Measurements from ENCODE around the gene TMEFF1.

The TMEFF1 gene

DNA sequence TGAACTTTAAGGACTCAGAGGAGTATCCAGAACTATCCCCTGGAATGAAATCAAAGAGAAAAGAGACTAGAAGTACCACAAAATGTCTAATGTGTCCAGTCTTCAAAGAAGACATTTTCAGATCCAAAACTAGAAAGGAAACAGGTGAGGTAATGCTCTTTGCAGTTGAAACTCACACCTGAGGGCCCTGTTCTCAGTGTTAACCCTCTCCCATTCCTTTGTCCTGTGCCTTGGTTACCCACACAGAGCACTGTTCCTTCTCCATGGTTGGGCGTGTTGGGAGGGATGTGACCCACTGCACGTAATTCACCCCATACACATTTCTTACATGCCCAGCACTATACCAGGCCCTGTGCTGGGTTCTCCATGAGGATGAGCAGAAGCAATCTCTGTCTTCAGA is 24.7 kb upstream of the TMEFF1 start:
- no peak for DNase-seq

DNA sequence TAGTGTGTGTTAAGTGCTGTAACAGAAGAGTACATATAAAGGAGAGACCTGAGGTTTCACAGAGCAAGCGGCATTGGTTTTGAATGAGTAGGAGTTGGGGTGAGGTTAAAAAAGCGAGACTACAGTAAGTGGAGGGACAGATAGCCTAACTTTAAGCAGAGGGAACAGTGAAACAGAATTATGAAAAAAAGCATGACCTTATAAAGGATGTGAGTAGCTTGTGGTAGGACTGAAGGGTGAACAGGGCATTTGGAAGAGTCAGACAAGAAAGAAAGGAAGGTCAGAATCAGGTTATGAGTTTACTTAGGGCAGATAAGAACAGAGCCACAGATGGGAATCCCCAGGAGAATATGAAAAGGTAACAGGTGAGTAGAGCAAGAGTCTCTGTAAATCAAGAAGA is 23.5 kb upstream of the TMEFF1 start:
- DNase-seq: no peak

DNA sequence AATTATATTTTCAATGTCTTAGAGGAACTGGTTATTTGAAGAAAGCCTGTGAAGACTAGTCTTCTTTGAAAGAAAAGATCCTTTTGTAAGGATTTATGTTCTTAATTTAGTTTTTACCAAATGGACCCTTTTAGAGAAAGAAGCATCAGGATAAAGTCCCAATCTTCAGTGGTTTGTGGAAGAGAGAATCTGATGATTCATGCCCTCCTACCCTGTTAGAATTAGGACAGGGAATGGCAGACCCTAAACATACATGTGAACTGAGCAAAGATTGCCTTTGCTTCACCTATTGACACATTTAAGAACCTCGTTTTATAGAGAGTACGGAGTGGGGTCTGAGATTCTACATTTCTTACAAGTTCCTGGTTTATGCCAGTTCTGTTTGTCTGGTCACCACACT is 20.1 kb upstream of the TMEFF1 start:
- DNase-seq: no peak

DNA sequence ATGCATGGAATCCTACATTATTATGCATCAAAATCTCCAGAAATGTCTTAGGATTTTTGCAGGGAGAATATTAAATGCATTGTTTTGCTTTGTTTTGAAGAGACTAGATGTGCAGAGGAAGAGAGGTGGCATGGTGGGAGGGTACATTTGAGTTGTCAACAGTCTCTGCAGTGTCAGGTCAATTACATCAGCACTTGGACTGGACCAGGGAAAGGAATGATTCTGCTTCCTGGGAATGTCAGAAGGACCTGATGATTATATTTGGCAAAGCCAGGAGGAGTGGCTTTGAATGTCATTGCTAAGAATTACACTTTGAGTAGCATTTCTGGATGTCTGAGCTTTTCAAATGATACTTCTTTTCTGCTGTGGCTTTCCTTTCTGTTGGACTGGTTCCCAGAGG is 17.5 kb upstream of the TMEFF1 start:
- no peak for DNase-seq

DNA sequence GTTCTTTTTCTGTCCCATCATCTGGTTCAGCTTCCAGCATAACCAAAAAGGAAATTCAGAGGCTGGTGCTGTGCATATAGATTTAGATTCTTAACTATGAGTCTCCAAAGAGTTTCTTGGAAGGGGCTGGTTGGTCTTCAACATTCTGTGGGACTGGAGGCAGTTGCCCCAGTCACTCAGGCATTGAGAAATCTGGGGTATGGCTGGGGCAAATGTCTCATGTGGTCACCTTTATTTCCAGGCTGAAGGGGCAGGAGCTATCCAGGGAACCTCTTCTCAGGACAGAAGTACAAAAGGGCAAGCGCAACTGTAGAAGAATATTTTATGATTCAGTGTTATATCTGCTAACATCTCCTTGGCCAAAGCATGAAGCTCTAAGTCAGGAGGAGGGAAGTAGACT is 15.4 kb upstream of the TMEFF1 start:
- DNase-seq: no peak

DNA sequence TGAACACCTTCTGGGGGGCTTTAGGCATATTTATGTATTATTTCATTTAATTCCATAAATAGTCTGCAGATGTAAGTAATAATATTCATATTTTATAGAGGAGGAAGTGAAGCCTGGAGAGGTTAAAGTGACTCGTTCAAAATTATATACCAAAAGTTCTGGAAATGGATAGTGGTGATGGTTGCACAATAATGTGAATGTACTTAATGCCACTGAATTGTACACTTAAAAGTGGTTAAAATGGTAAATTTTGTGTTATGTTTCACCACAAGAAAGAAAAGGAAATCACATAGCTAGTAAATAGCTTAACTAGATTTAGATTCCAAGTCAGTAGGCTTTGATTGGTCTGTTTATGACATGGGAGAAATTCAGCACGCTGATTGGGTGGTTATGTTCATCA is 13.0 kb upstream of the TMEFF1 start:
- DNase-seq: no peak

DNA sequence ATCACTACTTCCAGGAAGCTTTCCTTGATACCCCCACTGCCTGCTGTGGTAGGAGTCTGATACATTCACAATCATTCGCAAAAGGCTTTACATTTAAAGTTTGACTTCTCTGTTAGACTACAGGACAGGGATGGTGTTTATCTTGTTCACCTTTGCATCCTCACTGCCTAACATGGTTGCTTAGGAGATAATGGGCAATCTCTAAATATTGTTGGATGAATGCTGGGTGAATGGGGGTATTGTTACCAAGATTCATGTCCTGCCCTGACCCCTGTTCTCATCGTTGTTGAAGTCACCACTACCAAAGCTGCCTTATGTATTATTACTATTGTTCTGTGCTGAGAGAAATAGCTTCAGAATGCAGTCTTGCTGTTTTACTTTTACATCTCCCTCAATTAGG is 7.7 kb upstream of the TMEFF1 start:
- DNase-seq: no peak

DNA sequence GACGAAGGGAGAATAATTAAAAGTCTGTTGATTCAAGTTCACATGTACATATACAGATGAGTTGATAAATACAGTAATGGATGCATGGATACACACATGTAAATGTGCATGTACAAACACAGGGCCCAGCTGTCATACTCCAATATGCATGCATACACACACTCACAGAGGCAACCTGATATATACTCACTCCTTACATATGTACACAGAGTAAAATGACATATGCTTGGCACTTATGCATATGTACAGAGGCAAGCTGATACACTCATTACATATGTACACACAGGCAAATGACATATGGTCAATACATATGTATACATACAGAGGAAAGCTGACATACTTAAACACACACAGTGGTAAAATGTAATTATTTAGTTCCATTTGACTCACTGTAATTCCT is 7.2 kb upstream of the TMEFF1 start:
- DNase-seq: no peak

DNA sequence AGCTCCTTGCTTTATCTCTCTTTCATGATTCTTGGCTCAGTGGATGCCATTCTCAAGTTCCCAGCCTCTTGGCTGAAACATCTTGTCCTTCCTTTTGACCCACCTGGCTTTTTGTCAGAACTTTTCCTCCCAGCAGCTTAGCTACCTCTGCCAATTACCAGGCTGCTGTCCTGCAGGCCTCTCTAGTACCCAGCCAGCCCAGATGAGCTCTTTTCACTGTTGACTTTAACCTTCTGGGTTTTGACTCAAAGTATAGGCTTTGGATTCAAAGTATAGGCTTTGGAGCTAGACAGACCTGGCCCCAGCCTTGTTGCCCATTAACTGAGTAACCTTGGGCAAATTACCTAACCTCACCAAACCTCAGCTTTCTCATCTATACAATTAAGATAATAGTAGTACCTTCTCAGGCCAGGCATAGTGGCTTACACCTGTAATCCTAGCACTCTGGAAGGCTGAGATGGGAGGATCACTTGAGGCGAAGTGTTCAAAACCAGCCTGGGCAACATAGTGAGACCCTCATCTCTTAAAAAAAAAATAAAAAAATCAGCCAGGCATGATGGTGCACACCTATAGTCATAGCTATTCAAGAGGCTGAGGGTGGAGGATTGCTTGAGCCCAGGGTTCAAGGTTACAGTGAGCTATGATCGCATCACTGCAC is 6.6 kb upstream of the TMEFF1 start:
- DNase-seq: no peak

DNA sequence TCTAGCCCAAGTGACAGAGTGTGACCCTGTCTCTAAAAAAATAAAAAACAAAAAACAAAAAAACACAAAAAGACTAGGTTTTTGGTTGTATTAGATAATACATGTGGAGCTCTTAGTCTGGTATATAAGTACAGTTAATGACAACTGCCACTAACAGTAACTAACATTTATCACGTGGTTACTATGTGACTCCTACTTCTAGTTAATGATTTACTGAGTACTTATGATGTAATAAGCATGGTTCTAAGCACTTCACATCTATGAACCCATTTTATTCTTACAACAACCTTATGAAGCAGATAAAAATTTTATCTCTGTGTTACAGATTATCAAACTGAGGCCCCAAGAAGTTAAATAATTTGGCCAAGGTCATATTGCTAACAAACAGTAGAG is 6.1 kb upstream of the TMEFF1 start:
- no peak for DNase-seq

DNA sequence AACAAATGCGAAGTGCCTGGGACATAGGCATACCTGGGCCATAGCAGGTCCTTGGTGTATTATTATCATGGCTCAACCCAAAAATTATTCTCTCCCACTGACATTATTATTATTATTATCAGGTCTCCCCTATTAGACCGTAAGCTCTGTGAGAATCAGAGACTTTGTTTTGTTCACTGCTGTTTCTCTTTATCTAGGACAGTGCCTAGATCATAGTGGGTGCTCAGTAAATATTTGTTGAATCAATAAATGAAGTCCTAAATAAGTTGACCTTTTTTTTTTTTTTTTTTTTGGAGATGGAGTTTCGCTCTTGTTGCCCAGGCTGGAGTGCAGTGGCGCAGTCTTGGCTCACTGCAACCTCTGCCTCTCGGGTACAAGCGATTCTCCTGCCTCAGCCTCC is 4.9 kb upstream of the TMEFF1 start:
- no peak for DNase-seq

DNA sequence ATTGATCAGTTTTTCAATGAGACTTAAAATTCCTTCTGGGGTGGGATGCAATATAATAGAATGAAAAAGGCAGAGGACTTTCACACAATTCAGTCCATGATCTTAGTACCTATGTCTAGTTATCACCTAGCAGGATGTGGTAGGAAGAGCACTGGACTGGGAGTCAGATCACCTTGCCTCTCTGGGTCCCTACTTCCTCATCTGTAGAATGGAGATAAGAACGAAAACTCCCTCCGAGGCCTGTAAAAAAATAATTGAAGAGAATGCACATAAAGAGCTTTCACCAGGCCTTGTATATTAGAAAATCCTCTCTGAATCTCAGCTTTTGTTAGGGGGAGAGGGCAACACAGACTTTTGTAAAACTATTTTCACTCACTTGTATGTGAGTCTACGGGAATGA is 681 bp upstream of the TMEFF1 start:
- no peak for DNase-seq

DNA sequence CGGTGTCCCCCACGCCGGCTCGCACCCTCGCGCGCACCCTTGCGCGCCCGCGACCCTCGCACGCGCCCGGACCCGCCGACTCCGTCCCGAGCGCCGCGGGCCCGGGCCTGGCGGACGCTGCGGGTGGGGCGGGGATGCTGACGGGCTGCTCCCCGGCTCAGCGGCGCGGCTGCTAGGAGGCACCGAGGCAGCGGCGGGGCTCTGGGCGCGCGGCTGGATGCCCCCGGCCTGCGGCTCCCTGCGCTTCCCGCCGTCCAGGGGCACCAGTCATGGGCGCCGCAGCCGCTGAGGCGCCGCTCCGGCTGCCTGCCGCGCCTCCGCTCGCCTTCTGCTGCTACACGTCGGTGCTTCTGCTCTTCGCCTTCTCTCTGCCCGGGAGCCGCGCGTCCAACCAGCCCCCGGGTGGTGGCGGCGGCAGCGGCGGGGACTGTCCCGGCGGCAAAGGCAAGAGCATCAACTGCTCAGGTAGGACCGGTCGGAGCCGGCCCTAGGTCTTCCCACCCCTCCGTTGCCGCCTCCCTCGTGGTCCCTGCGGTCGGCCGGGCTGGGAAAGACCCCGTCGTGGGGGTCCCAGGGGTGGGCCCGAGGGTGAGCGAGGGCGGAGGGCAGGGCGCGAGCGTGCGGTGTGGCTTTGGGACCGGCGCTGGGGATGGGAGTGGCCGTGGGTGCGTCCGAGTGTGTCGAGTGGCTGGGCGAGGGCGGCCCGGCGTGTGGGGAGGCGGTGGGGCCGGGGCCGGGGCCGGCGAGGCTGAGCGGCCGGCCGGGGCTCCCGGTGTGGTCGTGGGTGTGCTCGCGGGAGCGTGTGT is 530 bp downstream of the TMEFF1 start:
- DNase-seq: peak; percentile 58 to 65

DNA sequence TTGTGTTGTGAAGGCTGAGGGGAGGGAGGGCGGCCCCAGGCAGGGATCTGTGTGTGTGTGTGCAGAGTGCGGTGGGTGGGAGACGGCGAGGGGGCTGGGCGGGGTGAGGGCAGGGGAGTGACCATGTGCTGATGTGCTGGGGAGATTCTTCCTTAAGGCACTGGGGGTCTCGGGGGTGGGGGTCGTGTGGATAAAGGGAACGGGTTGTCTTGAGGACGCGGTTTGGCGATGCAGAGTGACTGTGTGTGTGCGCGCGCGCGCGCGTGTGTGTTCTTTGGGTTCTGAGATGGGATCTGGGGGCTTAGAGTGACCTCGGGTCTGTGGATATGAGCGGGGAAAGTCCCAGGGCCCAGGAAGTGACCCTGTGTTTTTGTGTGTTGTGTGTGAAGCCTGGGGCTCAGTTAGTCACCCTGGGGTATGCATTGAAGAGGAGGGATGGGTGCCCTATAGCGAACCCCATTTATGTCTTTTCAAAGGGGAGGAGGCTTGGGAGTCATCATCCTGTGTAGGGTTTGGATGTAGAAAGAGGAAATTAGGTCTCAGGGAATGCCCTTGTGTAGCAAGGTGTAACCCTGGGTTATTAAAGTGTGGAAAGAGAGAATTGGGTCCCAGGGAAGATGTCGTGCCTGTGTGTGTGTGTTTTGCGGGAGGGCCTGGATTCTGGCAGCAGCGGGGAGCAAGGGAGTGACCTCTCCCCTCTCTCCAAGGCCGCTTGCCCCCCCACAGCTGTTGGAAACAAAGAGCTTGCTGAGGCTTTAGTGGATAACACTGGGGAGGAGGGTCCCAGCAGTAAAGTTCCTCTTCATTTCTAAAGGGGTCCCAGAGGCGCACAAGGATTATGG is 1.4 kb downstream of the TMEFF1 start:
- peak in 1 of 2 experiments; percentile 22 for DNase-seq

DNA sequence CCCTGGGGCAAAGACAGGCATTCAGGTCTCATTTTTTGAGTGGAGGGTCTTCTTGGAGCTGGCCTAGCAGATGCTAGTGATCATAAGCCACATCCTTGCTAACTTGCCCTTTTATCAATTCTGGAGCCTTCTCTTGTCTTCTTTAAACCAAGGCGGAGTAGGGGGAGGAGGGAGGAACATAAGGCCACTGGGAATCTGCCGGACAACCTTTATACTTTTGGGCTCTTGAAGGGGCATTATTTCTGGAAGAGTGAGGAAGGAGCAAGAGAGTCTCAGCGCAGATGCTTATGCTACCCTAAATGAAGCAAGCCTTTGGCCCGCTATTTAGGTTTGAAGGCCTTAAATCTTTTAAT is 2.0 kb downstream of the TMEFF1 start:
- no peak for DNase-seq

DNA sequence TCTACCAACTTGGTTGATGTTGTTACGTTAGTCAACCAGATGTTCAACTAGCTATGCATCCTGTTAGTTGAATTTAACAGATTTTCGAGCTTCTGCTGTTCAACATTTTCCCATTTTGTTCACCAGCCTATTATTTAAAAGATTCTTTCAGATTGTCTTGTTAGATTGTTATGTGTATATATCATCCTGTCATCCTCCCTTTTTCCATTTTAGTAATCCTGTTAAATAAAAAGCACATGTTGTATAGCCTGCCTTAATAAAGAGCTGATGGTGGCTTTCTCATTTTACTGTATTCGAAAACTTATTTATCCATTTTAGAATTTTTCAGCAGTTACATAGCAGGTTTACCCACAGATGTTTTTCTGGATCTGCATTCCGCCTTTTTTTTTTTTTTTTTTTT is 4.3 kb downstream of the TMEFF1 start:
- no peak for DNase-seq

DNA sequence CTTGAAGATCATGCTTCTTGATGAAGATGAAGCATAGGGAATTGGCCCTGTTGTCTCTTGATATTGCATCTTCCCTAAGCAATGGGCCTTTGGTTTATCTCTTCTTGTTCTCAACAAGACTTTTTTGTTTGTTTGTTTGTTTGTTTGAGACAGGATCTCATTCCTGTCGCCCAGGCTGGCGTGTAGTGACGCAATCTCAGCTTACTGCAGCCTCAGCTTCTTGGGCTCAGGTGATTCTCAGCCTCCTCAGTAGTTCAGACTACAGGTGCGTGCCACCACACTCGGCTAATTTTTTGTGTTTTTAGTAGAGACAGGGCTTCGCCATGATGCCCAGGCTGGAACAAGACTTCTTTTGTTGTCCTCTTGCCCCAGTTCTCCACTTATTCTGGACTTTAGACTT is 5.2 kb downstream of the TMEFF1 start:
- DNase-seq: no peak

DNA sequence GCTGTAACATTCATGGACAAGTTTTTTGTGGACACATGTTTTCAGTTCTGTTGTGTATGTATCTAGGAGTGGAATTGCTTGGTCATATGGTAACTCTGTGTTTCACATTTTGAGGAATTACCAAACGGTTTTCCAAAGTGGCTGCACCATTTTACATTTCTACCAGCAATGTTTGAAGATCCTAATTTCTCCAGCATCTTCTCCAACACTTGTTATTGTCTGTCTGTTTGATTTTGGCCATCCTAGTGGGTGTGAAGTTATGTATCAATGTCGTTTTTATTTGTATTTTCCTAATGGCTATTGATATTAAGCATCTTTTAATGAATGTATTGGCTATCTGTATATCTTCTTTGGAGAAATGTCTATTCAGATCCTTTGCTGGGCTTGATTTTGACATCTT is 6.9 kb downstream of the TMEFF1 start:
- no peak for DNase-seq

DNA sequence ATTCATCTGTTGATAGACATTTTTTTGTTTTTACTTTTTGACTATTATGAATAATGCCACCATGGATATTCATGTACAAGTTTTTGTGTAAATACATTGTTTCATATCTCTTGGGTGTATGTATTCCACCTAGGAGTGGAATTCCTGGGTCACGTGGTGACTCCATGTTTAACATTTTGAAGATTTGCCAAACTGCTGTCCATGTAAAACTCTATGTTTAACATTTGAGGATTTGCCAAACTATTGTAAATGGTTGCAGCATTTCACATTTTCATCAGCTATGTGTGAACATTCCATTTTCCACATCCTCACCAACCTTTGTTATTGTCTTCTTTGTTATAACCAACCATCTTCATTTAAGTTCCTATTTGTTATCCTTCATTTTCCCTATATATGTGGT is 12.2 kb downstream of the TMEFF1 start:
- no peak for DNase-seq

DNA sequence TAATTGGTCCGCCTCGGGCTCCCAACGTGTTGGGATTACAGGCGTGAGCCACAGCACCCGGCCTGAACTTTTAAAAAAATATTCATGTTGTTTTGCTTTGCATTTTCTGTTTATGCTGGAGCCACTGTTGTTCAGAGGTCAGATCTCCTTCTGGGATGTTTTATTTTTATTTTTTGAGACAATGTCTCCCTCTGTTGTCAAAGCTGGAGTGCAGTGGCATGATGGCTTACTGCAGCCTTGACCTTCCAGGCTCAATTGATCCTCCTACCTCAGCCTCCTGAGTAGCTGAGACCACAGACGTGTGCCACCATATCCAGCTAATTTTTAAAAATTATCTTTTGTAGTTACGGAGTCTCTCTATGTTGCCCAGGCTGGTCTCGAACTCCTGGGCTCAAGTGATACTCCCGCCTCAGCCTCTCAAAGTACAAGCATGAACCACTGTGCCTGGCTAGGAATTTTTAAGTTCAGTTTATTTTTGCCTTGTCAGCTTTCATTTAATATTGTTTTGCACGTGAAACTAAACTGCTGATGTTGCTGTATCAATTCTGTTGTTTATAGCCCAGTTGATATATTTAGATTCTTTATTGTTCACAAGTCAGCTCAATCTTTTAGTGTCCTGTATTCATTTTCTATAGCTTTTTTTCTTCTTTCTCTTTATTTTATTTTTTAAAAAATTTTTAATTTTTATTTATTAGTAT is 13.7 kb downstream of the TMEFF1 start:
- no peak for DNase-seq

DNA sequence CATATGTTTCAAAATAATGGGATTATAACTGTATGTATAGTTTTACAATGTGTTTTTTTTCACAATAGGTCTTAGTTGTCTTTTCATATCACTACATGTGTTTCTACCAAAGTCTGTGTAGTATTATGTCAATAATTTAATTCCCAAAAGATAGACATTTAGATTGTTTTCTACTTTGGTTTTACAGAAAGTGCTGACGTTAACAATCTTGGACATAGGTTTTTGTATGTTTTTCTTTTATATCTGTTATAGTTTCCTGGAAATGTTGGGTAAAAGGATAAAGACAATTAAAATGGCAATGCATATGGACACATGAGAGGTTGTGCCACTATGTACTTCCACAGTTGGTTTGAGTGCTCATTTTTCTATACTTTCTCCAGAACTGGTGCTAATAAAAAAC is 15.2 kb downstream of the TMEFF1 start:
- no peak for DNase-seq

DNA sequence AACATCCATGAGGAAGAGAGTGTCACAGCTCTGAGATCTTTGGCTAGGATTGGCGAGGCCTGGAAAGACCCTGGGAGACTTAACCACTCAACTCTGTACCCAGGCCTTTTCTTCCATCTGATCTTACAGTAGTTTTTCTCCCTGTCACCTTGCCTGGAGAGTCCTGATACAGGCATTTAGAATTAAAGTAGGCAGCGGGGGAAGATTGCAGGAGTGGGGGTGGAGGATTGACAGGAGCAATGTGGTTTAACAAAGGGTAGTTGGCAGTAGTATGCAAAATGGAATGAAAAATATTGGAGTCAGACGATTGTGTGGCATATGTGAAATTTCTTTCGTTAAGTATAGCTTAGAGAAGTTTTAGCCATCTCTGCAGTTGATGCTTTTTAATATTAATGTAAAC is 16.9 kb downstream of the TMEFF1 start:
- DNase-seq: no peak

DNA sequence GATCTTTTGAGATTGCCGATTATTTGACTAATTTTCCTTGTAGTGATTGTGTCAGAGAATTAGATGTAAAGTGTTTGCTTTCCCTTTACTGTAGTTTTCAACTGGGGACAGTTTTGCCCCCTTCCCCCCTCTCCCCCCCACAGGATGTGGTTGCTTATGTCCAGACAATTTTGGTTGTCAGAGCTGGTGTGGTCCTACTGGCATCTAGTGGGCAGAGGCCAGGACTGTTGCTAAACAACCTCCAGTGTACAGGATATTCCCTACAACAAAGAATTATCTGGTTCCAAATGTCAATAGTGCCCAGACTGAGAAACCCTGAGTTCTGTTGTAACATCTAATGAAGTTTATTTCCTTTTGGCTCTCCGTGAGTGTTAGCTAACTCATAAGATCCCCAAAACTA is 20.0 kb downstream of the TMEFF1 start:
- no peak for DNase-seq
